PC-9 (cell line): Measurements from ENCODE around the gene HPSE. TPM values are rescaled to one million over a fixed set of nuclear protein-coding genes. Genes with fewer than 3 reads are reported as not detected.
A peak's percentile ranks its signal among the peaks of the same experiment; 100 is the strongest.

Experiments
- BruUV-seq: library from RNA; stranded (reverse); fragments of 400-500 nt; replicated peaks from 2 replicates; lab custom pipeline; 2021; lab: Mats Ljungman, UMichigan
- CTCF ChIA-PET: fragments of 300-600 bp; sonication (Branson Sonifier 250); formaldehyde crosslinking; loops from one replicate; lab custom pipeline; 2022; ENCODE audit warnings: antibody characterized with exemption; lab: Charles Lee
- POLR2A ChIA-PET: fragments of 300-600 bp; sonication (Branson Sonifier 250); formaldehyde crosslinking; loops from one replicate; lab custom pipeline; 2022; ENCODE audit warnings: antibody characterized with exemption; ENCODE audit not compliant: unreplicated experiment; lab: Charles Lee
- DNase-seq, 2 experiments: peaks; one replicate each; pipeline versions ENCODE4 v3.0.0 to v3.0.0-alpha.2; 2015 to 2022; ENCODE audit warnings: mixed read lengths in 1 of 2
- H2AFZ ChIP-seq: fragments of 200-600 bp; sonication (generic); 2 replicates; pipeline ENCODE4 v1.8.1; 2017; ENCODE audit warnings: antibody characterized with exemption
- H3F3A ChIP-seq: fragments of 200-600 bp; sonication (generic); 2 replicates; pipeline ENCODE4 v1.8.1; 2017; ENCODE audit warnings: antibody characterized with exemption, mild to moderate bottlenecking, low read depth; ENCODE audit not compliant: insufficient read depth
- H3K27ac ChIP-seq: fragments of 200-600 bp; sonication (generic); 2 replicates; pipeline ENCODE4 v1.6.1; 2016; ENCODE audit warnings: mixed run types
- H3K27me3 ChIP-seq: fragments of 200-600 bp; sonication (generic); 2 replicates; pipeline ENCODE4 v1.6.1; 2016; ENCODE audit warnings: low read depth, mixed run types; ENCODE audit not compliant: insufficient read depth
- H3K36me3 ChIP-seq: fragments of 200-600 bp; sonication (generic); 2 replicates; pipeline ENCODE4 v1.6.1; 2016; ENCODE audit warnings: low read depth, mixed run types
- H3K4me1 ChIP-seq: fragments of 200-600 bp; sonication (generic); replicated peaks from 2 replicates; pipeline ENCODE4 v1.6.1; 2016; ENCODE audit warnings: mixed run types; ENCODE audit not compliant: insufficient read depth
- H3K4me2 ChIP-seq: fragments of 200-600 bp; sonication (generic); 2 replicates; pipeline ENCODE4 v1.6.1; 2017; ENCODE audit warnings: mixed run types
- H3K4me3 ChIP-seq: fragments of 200-600 bp; sonication (generic); 2 replicates; pipeline ENCODE4 v1.6.1; 2016; ENCODE audit warnings: mixed run types
- H3K79me2 ChIP-seq: fragments of 200-600 bp; sonication (generic); 2 replicates; pipeline ENCODE4 v1.6.1; 2017; ENCODE audit warnings: low read depth, mixed run types
- H3K9me2 ChIP-seq: fragments of 200-600 bp; sonication (generic); 2 replicates; pipeline ENCODE4 v1.8.1; 2017; ENCODE audit warnings: mild to moderate bottlenecking; ENCODE audit not compliant: insufficient read depth
- H3K9me3 ChIP-seq: fragments of 200-600 bp; sonication (generic); 2 replicates; pipeline ENCODE4 v1.8.1; 2016; ENCODE audit warnings: low read depth; ENCODE audit not compliant: insufficient read depth
- H4K20me1 ChIP-seq: fragments of 200-600 bp; sonication (generic); 2 replicates; pipeline ENCODE4 v1.8.1; 2017; ENCODE audit not compliant: insufficient read depth
- CTCF ChIP-seq: fragments of 200-600 bp; sonication (generic); conservative IDR thresholded peaks from 2 replicates; pipeline ENCODE4 v1.6.1; 2017; ENCODE audit warnings: mixed run types, antibody characterized with exemption, mild to moderate bottlenecking, moderate library complexity
- EZH2 ChIP-seq: fragments of 200-600 bp; sonication (generic); IDR thresholded peaks from 2 replicates; pipeline ENCODE4 v1.8.0; 2017; ENCODE audit warnings: antibody characterized with exemption, low read depth
- intact Hi-C: fragments of 100-400 bp; cut with micrococcal nuclease; formaldehyde crosslinking; loops from one replicate; pipeline ENCODE4 v1.10.0; 2022; ENCODE audit not compliant: unreplicated experiment
- total RNA-seq: library from RNA; stranded (reverse); gene quantifications from 2 replicates; pipeline ENCODE4 v1.2.3, GENCODE V29; 2021

HPSE gene
- total RNA-seq, 1 experiment from 2014 or later = 4.4 TPM

- H3K27me3 ChIP-seq = no peaks in the 10 kb centered on the region
- TF ChIP-seq EZH2 = no peak
- no peak for TF ChIP-seq CTCF
- no peaks in the 10 kb centered on the region for H3K36me3 ChIP-seq
- ChIA-PET POLR2A (interaction anchor here (0.6 kb wide), 1 partner anchor 161 kb away, joined by 3 read pairs; no protein-coding TSS in a partner anchor), CTCF (no interaction called here)
- no peaks in the 10 kb centered on the region for H4K20me1 ChIP-seq
- peak overlapping the region; percentile 25 for H3K4me2 ChIP-seq
- no peak overlapping the region for H3K4me3 ChIP-seq
- peaks cover 15% of the 10 kb centered on the region for H3K4me1 ChIP-seq
- no peaks in the 10 kb centered on the region for H3K9me3 ChIP-seq
- H3K27ac ChIP-seq = peak overlapping the region; percentile 66
- intact Hi-C loops = no loop called here
- no peaks in the 10 kb centered on the region for H3F3A ChIP-seq
- no peak overlapping the region for H2AFZ ChIP-seq
- no peaks in the 10 kb centered on the region for H3K9me2 ChIP-seq
- no peaks in the 10 kb centered on the region for H3K79me2 ChIP-seq
- peak; percentile 46 to 82 for DNase-seq
- BruUV-seq = no TSS peak
Observed at GRCh38 chr4:83248486-83248885, 86.2 kb downstream of the HPSE start.

GRCh38 chr4:83247415-83248357 is 87.0 kb downstream of the HPSE start:
- TF ChIP-seq EZH2 (no peak), CTCF (no peak)
- H3K4me1 ChIP-seq = peaks cover 15% of the 10 kb centered on the region
- no TSS peak for BruUV-seq
- H3K9me2 ChIP-seq = no peaks in the 10 kb centered on the region
- no peak overlapping the region for H2AFZ ChIP-seq
- ChIA-PET POLR2A (interaction anchor here (0.6 kb wide), 1 partner anchor 160 kb away, joined by 3 read pairs; no protein-coding TSS in a partner anchor), CTCF (no interaction called here)
- no peaks in the 10 kb centered on the region for H3K9me3 ChIP-seq
- peak overlapping the region; percentile 25 for H3K4me2 ChIP-seq
- H4K20me1 ChIP-seq = no peaks in the 10 kb centered on the region
- peak overlapping the region; percentile 66 for H3K27ac ChIP-seq
- no peak for DNase-seq
- intact Hi-C loops = no loop called here
- no peak overlapping the region for H3K4me3 ChIP-seq
- H3K79me2 ChIP-seq = no peaks in the 10 kb centered on the region
- no peaks in the 10 kb centered on the region for H3K27me3 ChIP-seq
- H3K36me3 ChIP-seq = no peaks in the 10 kb centered on the region
- no peaks in the 10 kb centered on the region for H3F3A ChIP-seq

Other genes with a start within 250 kb of the HPSE start
- gene PLAC8, start 220.1 kb downstream of the HPSE start, total RNA-seq = 39.0 and 52.7 TPM in 2 replicates
- 16.5 and 19.5 TPM in 2 replicates for gene COQ2, start 50.0 kb downstream of the HPSE start, total RNA-seq
- gene HELQ, start 121.0 kb upstream of the HPSE start, total RNA-seq = 7.0 and 10.6 TPM in 2 replicates
- 18.6 and 37.8 TPM in 2 replicates for gene MRPS18C, start 121.2 kb upstream of the HPSE start, total RNA-seq
- 7.5 and 8.1 TPM in 2 replicates for gene ABRAXAS1, start 150.3 kb upstream of the HPSE start, total RNA-seq
- 27.0 and 29.1 TPM in 2 replicates for gene GPAT3, start 201.3 kb upstream of the HPSE start, total RNA-seq